Stomach (tissue), 9 donors: ENCODE data around the gene PTPRE. TPM values are rescaled to one million over a fixed set of nuclear protein-coding genes. Genes with fewer than 3 reads are reported as not detected.

Experiments used
- DNase-seq, 2 donors: peaks; one replicate each; pipeline versions ENCODE4 v3.0.0 to v3.0.0-alpha.2; 2013 to 2019
- H3K27ac ChIP-seq, 5 donors: fragments of 200-600 bp in 4 of 5; sonication (generic) in 4 of 5; one replicate each; pipeline ENCODE4 v1.5.1; 2013 to 2019; ENCODE audit warnings: mild to moderate bottlenecking in 1 of 5, moderate library complexity in 1 of 5
- H3K27me3 ChIP-seq, 3 donors: fragments of 200-600 bp; sonication (generic); one replicate each; pipeline ENCODE4 v1.5.1; 2017 to 2019; ENCODE audit warnings: mixed run types in 1 of 3
- H3K36me3 ChIP-seq, 4 donors: fragments of 200-600 bp; sonication (generic); 1 replicate in 3 of 4; 2 replicates in 1 of 4; pipeline ENCODE4 v1.5.1; 2016 to 2019
- H3K4me1 ChIP-seq, 4 donors: fragments of 200-600 bp; sonication (generic); one replicate each; pipeline ENCODE4 v1.5.1; 2016 to 2019
- H3K4me3 ChIP-seq, 4 donors: fragments of 200-600 bp; sonication (generic) in 3 of 4; one replicate each; pipeline ENCODE4 v1.5.1; 2016 to 2019; ENCODE audit warnings: mild to moderate bottlenecking in 1 of 4
- H3K9me3 ChIP-seq, 4 donors: fragments of 200-600 bp; sonication (generic); one replicate each; pipeline ENCODE4 v1.5.1; 2016 to 2019
- CTCF ChIP-seq, 7 experiments: fragments of 450-650 bp in 4 of 7; fragments of 200-600 bp in 3 of 7; sonication (generic) in 3 of 7; IDR thresholded peaks; one replicate each; pipeline ENCODE4 v1.5.1; 2016 to 2019; ENCODE audit warnings: antibody characterized with exemption in 7 of 7, control low read depth in 2 of 7, mild to moderate bottlenecking in 1 of 7
- EP300 ChIP-seq: sonication (generic); formaldehyde crosslinking; IDR thresholded peaks from one replicate; pipeline ENCODE4 v1.6.1; 2017; ENCODE audit warnings: antibody characterized with exemption
- POLR2A ChIP-seq, 4 donors: fragments of 450-650 bp; IDR thresholded peaks; one replicate each; pipeline ENCODE4 v1.6.1; 2016; ENCODE audit warnings: antibody characterized with exemption in 4 of 4, control low read depth in 2 of 4, mild to moderate bottlenecking in 1 of 4, moderate library complexity in 1 of 4
- POLR2AphosphoS5 ChIP-seq, 3 donors: sonication (generic); formaldehyde crosslinking; IDR thresholded peaks; one replicate each; pipeline ENCODE4 v1.6.1; 2016; ENCODE audit warnings: antibody characterized with exemption in 3 of 3
- WGBS, 5 donors: extraction: QIAGEN DNeasy Blood & Tissue Kit in 3 of 5; methylation state at CpG; one replicate each; pipeline versions ENCODE4 v1.1.5 to v1.1.7; 2013 to 2018; 5-methylcytosine and 5-hydroxymethylcytosine counted together
- intact Hi-C: fragments of 100-400 bp; cut with DNase I; formaldehyde crosslinking; loops from one replicate; pipeline ENCODE4 v1.15.1; 2023; ENCODE audit warnings: low total_unique reads
- polyA plus RNA-seq, 3 donors: library from polyadenylated mRNA; stranded (reverse); fragments of 200-250 nt; gene quantifications; one replicate each; pipeline ENCODE4 v1.2.3, GENCODE V29; 2013
- total RNA-seq, 5 donors: library from RNA; depleted of rRNA; stranded (reverse); fragments of >200 nt; gene quantifications; one replicate each; pipeline versions ENCODE4 v1.1.0 to v1.2.3, GENCODE V29; 2014 to 2016
- donor health status: healthy with polysubstance abuse.
- donor health status: Bipolar disorder and iron deficiency.
- donor health status: healthy.

Gene PTPRE
- total and polyA plus RNA-seq, 8 donors: 4.0 to 26.4 (median 8.9) TPM

DNA sequence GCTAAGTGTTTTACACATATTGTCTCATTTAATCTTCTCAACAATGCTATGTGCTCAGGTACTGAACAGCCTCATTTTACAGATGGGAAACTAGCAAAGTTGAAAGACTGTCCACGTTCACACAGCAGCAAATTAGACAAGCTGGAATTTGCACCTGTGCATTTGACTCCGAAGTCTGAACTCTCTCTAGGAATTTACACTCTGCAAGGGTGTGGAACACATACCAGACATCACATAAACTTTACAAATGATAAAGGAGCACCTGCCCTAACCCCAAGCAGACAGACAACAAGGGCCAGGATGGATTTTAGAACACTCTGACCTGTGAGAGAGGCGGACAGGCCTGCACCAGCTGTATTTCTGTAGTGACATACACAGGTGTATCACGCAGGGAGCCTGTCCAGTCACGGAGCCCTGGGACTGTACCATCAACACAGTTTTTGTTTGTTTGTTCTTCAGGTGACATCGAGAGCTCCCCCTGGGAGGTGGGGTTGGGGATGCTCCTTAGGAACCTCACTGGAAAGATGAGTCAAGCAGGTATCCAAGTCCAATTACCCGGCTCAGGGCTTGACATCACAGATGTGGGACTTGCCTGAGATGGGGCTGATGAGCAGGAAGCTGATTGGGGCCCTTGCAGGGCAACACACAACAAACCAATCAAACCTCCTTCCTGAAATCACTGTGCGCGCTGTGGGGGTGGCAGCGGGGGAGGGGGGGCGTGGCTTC, 188.3 kb downstream of the PTPRE start:
- Histone ChIP-seq H3K4me3 (no peak overlapping the region), H3K9me3 (no peaks in the 10 kb centered on the region), H3K27ac (no peak overlapping the region), H3K4me1 (no peaks in the 10 kb centered on the region), H3K27me3 (peaks cover 0 to 5% (median 0%) of the 10 kb centered on the region in 3 donors), H3K36me3 (peaks cover 0 to 14% (median 0%) of the 10 kb centered on the region in 4 donors)
- DNase-seq: peak in 1 of 2 donors; percentile 29
- intact Hi-C loops: no loop called here
- 57 to 78% (median 76%) methylated on average over 11 of the region's 11 CpGs for WGBS, 5 donors
- no peak for TF ChIP-seq CTCF (IDR thresholded peaks at IDR 0.05)

DNA sequence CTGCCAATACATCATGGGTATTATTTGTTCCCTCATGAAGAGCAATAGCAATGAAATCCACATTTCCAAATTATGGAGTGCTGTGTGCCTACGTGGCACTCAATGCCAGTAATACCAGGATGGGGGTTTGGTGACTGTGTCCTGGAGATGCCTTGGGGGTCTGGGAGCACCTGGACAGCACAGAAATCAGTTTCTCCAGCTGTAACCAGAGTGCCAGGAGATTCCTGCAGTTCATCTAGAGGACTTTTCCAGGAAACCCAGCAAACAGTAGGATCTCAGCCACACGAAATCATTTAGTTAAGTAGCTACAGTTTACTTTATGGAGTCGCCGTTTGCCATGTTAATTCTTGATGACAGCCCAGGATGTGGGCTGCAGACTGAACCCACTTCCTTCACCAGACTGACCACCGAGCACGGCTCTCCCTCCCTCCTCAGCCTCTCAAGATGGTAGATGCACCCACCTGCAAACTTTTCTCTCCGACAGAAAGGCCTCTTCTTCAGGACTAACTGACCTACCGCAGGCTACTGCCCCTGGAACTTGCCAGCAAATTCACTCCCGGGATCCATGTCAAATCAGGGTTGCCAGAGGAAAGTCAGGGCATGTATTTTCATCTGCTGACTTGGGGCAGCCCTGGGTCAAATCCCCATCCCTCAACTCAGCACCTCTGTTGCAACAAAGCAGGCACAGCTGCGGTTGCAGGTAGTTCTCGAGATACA, 189.0 kb downstream of the PTPRE start:
- Histone ChIP-seq H3K4me3 (no peak overlapping the region), H3K27ac (no peak overlapping the region), H3K27me3 (peaks cover 0 to 5% (median 0%) of the 10 kb centered on the region in 3 donors), H3K9me3 (no peaks in the 10 kb centered on the region), H3K4me1 (no peaks in the 10 kb centered on the region), H3K36me3 (peaks cover 0 to 15% (median 0%) of the 10 kb centered on the region in 4 donors)
- intact Hi-C loops: no loop called here
- TF ChIP-seq POLR2A (IDR thresholded peaks at IDR 0.05) (no peak), EP300 (no peak), CTCF (IDR thresholded peaks at IDR 0.05) (no peak), POLR2AphosphoS5 (IDR thresholded peaks at IDR 0.05) (no peak)
- 74 to 89% (median 84%) methylated on average over 11 of the region's 11 CpGs for WGBS, 5 donors
- DNase-seq: no peak

DNA sequence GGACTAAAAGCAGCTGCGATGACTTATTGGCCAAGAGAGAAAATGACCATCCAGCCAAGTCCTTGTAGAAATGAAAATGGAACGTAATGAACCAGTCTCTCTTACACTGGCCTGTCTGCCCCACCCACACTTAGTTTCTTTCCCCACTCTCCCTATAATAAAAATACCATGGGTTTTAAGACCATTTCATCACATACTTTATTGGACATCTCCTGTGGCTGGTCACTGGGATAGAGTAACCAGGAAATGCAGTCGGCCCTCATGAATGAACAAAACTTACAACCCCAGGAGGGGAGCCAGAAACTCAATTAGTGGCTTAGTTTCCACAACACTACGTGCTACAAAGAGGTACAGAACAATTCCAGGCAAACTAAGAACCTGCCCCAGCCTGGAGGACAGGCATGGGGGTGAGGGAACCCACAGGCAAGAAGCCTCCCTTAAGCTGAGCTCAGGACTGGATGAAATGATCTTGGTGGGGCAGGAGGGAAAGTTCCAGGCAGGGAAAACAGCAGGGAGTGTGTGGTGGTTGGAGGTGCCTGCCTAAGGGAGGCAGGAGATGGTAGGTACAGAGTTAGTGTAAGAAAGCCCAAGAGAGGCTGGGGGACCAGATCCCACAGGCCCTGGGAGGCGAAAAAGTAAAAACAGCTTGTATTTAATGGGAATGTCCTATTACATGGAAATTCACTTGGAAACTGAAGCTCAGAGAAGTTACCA, 189.7 kb downstream of the PTPRE start:
- 80 to 91% (median 85%) methylated on average over 5 of the region's 5 CpGs for WGBS, 5 donors
- Histone ChIP-seq H3K27ac (no peak overlapping the region), H3K4me3 (no peak overlapping the region), H3K27me3 (peaks cover 0 to 3% (median 0%) of the 10 kb centered on the region in 3 donors), H3K4me1 (no peaks in the 10 kb centered on the region), H3K9me3 (no peaks in the 10 kb centered on the region), H3K36me3 (peaks cover 0 to 19% (median 0%) of the 10 kb centered on the region in 4 donors)
- TF ChIP-seq POLR2A (IDR thresholded peaks at IDR 0.05) (no peak), CTCF (IDR thresholded peaks at IDR 0.05) (no peak), POLR2AphosphoS5 (IDR thresholded peaks at IDR 0.05) (no peak), EP300 (no peak)
- DNase-seq: no peak
- intact Hi-C loops: no loop called here

DNA sequence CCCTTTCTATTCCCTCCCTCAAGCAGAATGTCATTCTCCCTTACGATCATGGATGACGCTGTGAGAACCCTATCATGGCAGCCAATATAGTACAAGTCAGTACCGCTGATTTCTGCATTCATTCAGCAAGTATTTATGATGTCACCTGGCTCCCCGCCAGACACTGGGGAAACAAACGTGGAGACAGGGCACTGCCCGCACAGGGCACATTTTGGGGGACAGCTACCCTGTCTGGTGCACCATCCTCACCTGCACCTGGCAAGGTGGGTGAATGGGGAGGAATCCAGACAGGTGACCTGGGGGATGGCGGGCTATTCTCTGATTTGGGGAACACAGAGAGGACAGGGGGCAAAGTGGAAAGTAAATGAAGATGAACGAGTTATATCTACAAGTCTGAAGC, 190.9 kb downstream of the PTPRE start:
- DNase-seq: no peak
- H3K9me3 ChIP-seq: no peaks in the 10 kb centered on the region
- no peak for TF ChIP-seq POLR2AphosphoS5 (IDR thresholded peaks at IDR 0.05)
- no peak overlapping the region for H3K27ac ChIP-seq
- no peak overlapping the region for H3K4me3 ChIP-seq
- intact Hi-C loops: no loop called here
- peaks cover 0 to 3% (median 0%) of the 10 kb centered on the region in 4 donors for H3K4me1 ChIP-seq
- 86 to 91% (median 90%) methylated on average over 8 of the region's 8 CpGs for WGBS, 5 donors
- peaks cover 0 to 19% (median 0%) of the 10 kb centered on the region in 4 donors for H3K36me3 ChIP-seq
- no peaks in the 10 kb centered on the region for H3K27me3 ChIP-seq
